C4-2B (cell line): ENCODE data around the gene TRAF5.

Experiments used
- ZFX ChIP-seq: fragments of 450-650 bp; IDR thresholded peaks from 2 replicates; pipeline ENCODE4 v1.6.1; 2017
- TF ChIP-seq, protein P1 (sequence below): fragments of 450-650 bp; conservative IDR thresholded peaks from 2 replicates; pipeline ENCODE4 v1.5.1; 2017; ENCODE audit warnings: mild to moderate bottlenecking

DNA sequence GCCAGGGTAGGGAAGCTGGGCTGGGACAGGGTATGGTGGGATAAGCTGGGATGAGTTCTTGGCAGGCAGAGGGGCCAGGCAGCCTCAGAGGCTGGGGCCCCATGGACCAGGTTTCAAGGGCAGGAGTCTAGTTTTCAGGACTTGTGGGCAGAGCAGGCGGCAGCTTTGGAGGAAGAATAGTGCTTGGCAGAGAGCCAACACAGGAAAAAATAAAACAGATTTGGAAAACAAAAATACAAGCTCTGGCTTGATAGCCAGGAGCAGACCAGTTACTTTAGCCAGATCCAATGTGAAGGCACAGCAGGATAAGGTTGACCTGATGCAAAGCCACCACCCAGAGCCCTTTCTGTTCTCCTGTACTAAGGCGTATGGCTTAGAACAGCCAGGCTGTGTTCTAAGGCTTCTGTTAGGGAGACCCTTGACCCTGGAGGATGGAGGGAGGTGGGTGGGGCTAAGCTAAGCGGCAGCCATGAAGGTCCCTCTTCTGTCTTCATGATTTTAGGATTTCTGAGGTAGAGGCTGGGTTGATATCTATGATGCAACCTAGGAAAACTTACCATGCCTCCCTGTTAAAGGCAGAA lies 5.5 kb downstream of the TRAF5 start:
- TF ChIP-seq, protein P1, sequence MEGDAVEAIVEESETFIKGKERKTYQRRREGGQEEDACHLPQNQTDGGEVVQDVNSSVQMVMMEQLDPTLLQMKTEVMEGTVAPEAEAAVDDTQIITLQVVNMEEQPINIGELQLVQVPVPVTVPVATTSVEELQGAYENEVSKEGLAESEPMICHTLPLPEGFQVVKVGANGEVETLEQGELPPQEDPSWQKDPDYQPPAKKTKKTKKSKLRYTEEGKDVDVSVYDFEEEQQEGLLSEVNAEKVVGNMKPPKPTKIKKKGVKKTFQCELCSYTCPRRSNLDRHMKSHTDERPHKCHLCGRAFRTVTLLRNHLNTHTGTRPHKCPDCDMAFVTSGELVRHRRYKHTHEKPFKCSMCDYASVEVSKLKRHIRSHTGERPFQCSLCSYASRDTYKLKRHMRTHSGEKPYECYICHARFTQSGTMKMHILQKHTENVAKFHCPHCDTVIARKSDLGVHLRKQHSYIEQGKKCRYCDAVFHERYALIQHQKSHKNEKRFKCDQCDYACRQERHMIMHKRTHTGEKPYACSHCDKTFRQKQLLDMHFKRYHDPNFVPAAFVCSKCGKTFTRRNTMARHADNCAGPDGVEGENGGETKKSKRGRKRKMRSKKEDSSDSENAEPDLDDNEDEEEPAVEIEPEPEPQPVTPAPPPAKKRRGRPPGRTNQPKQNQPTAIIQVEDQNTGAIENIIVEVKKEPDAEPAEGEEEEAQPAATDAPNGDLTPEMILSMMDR, result no peak
- TF ChIP-seq ZFX, result no peak
